ENCODE results near the gene BPIFB4. TPM values are rescaled to one million over a fixed set of nuclear protein-coding genes. Genes with fewer than 3 reads are reported as not detected.

The BPIFB4 gene
- total and polyA plus RNA-seq, 9 of the 15 experiments (the other 6 are each of a cell fraction or from before 2014, with no cell fraction given) = not detected

DNA sequence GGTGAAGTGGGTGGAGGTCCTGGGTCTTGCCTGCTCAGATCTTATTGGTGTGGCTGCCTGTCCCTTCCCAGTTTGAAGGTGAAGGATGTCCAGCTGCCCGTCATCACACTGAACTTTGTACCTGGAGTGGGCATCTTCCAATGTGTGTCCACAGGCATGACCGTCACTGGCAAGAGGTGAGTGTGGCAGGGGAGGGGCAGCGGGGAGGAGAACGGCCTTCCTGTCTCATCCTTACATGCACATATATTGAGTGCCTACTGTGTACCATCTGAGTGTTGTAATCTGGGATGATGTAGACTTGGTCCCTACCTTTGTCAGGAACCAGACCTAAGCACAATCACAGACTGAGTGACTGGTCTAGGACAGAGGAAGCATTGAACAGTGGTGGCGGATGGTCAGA lies 45.3 kb upstream of the BPIFB4 start:
- intact Hi-C loops (cut with micrococcal nuclease) (no loop called here), in situ Hi-C loops (cut with MboI) (no loop called here)
- no peak for ATAC-seq
- 0% methylated on average over 5 of the region's 5 CpGs for WGBS (ENCODE audit: insufficient coverage, low coverage, missing lambda C conversion rate)
- H3K9ac ChIP-seq (ENCODE audit: insufficient read depth in 1 of 2, low read depth in 2 of 2, low read length in 2 of 2) = no peak overlapping the region
- no TSS peak for BruUV-seq (replicated peaks)
- H3K4me2 ChIP-seq (ENCODE audit: insufficient read depth, low read length) = no peak overlapping the region
- H3K27ac ChIP-seq (ENCODE audit: extremely low read depth, low read depth, low read length) = no peak overlapping the region
- H3K9me1 ChIP-seq (ENCODE audit: control insufficient read depth, insufficient read depth, low read length) = no peaks in the 10 kb centered on the region
- peaks cover 0 to 3% of the 10 kb centered on the region in 2 experiments; a peak in 1 of 5 replicates for H3K4me1 ChIP-seq (replicated peaks in 1 of 2; ENCODE audit: control insufficient read depth in 2 of 2, insufficient read depth in 2 of 2, low read length in 2 of 2)
- no peak for DNase-seq (ENCODE audit: extremely low read depth in 1 of 4, low spot score in 3 of 4)
- no peak overlapping the region for H3K4me3 ChIP-seq
- peaks cover 0 to 34% of the 10 kb centered on the region in 2 experiments; a peak in 2 of 5 replicates for H3K27me3 ChIP-seq (ENCODE audit: control insufficient read depth in 2 of 2, insufficient read depth in 2 of 2, low read length in 2 of 2)
- no peaks in the 10 kb centered on the region; the same call in 1 of the 2 replicates for H4K20me1 ChIP-seq (replicated peaks; ENCODE audit: control insufficient read depth, insufficient read depth, low read length)
- POLR2A ChIA-PET = no interaction called here
- FAIRE-seq = no peak
- CTCF ChIA-PET (ENCODE audit: low intra/inter-chr PET ratio) = no interaction called here
- H3K79me2 ChIP-seq (ENCODE audit: control insufficient read depth, insufficient read depth, low read length) = no peaks in the 10 kb centered on the region
- H3K9me3 ChIP-seq (replicated peaks; ENCODE audit: control insufficient read depth, insufficient read depth, low read depth, low read length) = no peaks in the 10 kb centered on the region
- no peak overlapping the region for H2AFZ ChIP-seq (ENCODE audit: low read depth, low read length)
- no peaks in the 10 kb centered on the region for H3K36me3 ChIP-seq (ENCODE audit: control insufficient read depth, insufficient read depth, low read length)
- TF ChIP-seq FOXK2 (conservative IDR thresholded peaks at IDR 0.05 in 1 of 2, IDR thresholded peaks at IDR 0.05 in 1 of 2; ENCODE audit: low read depth in 2 of 2) (no peak), ELF4 (CRISPR knock-in tag; IDR thresholded peaks at IDR 0.05) (no peak), RBFOX2 (IDR thresholded peaks at IDR 0.05; ENCODE audit: low read depth, low read length) (no peak), PPARD (CRISPR knock-in tag; IDR thresholded peaks at IDR 0.05) (no peak), SRSF7 (optimal IDR thresholded peaks at IDR 0.05; ENCODE audit: low read depth, low read length) (no peak), ZNF165 (CRISPR knock-in tag; IDR thresholded peaks at IDR 0.05; ENCODE audit: borderline replicate concordance) (no peak), ZNF175 (CRISPR knock-in tag; IDR thresholded peaks at IDR 0.05; ENCODE audit: low read depth) (no peak), RNF219 (CRISPR knock-in tag; IDR thresholded peaks at IDR 0.05) (no peak), USF2 (CRISPR knock-in tag; IDR thresholded peaks at IDR 0.05) (no peak), PML (IDR thresholded peaks at IDR 0.05; ENCODE audit: low read length) (no peak), POLR2A (conservative IDR thresholded peaks at IDR 0.05) (no peak), BRCA1 (IDR thresholded peaks at IDR 0.05) (no peak), BRCA1 (CRISPR knock-in tag; IDR thresholded peaks at IDR 0.05) (no peak), YBX1 (IDR thresholded peaks at IDR 0.05) (no peak), EP300 (IDR thresholded peaks at IDR 0.05; ENCODE audit: low read length) (no peak), FOXM1 (IDR thresholded peaks at IDR 0.05; ENCODE audit: low read depth) (no peak), FOXM1 (CRISPR knock-in tag; IDR thresholded peaks at IDR 0.05; ENCODE audit: low read depth) (no peak), HES1 (IDR thresholded peaks at IDR 0.05; ENCODE audit: low read depth) (no peak)
- TF ChIP-seq, protein P1, sequence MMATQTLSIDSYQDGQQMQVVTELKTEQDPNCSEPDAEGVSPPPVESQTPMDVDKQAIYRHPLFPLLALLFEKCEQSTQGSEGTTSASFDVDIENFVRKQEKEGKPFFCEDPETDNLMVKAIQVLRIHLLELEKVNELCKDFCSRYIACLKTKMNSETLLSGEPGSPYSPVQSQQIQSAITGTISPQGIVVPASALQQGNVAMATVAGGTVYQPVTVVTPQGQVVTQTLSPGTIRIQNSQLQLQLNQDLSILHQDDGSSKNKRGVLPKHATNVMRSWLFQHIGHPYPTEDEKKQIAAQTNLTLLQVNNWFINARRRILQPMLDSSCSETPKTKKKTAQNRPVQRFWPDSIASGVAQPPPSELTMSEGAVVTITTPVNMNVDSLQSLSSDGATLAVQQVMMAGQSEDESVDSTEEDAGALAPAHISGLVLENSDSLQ (IDR thresholded peaks at IDR 0.05) = no peak
- TF ChIP-seq, protein P2, sequence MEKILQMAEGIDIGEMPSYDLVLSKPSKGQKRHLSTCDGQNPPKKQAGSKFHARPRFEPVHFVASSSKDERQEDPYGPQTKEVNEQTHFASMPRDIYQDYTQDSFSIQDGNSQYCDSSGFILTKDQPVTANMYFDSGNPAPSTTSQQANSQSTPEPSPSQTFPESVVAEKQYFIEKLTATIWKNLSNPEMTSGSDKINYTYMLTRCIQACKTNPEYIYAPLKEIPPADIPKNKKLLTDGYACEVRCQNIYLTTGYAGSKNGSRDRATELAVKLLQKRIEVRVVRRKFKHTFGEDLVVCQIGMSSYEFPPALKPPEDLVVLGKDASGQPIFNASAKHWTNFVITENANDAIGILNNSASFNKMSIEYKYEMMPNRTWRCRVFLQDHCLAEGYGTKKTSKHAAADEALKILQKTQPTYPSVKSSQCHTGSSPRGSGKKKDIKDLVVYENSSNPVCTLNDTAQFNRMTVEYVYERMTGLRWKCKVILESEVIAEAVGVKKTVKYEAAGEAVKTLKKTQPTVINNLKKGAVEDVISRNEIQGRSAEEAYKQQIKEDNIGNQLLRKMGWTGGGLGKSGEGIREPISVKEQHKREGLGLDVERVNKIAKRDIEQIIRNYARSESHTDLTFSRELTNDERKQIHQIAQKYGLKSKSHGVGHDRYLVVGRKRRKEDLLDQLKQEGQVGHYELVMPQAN (IDR thresholded peaks at IDR 0.05; ENCODE audit: borderline replicate concordance) = no peak

Measured in K562 (cell line).